Measurements from ENCODE around the gene ANKRD39. TPM values are rescaled to one million over a fixed set of nuclear protein-coding genes. Genes with fewer than 3 reads are reported as not detected.

Gene ANKRD39
- total RNA-seq, 2 donors from 2014 or later: 8.4 to 18.0 TPM

DNA sequence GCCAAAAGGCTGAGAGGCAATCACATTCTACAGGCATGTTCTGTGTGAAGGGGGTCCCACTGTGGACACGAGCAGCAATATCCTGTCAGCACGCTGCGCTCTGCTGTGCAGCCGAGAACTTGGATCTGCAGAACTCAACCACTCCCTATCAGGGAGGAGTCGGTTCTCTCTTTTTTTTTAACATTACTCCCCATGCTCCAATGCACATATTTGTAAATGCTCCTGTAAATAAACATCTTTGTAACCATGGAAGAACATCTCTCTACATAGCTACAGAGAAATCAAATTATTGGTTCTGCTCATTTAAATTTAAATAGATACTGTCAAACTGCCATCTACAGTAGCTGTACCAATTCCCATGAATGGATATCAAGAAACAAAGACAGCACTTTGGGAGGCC, 11.0 kb downstream of the ANKRD39 start:
- H3K36me3 ChIP-seq: peaks cover 21% of the 10 kb centered on the region

DNA sequence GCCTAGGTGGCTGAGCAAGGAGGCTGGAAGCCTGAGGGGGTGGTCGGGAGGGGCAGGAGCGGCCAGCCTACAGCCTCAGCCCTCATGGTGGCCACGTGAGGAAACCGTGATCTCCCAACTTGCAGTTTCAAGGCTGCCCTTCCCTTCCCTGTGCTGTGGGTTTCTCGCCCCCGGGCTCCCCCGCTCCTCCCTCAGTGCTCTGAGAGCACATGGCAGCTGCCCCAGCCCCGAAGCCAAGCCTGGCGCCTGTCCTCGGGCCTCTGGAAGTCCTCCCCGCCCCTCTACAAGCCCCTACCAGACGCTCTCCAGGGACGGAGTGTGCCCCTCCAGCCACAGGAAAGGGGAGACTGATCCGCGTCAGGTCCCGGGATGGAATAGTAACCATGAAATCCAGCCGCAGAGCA, 13.4 kb downstream of the ANKRD39 start:
- Histone ChIP-seq H3K9me3 (no peaks in the 10 kb centered on the region), H3K27me3 (replicated peaks; ENCODE audit: insufficient read depth) (no peaks in the 10 kb centered on the region), H3K4me1 (ENCODE audit: control insufficient read depth in 1 of 2, low read depth in 2 of 2) (peaks cover 0 to 4% of the 10 kb centered on the region in 2 donors), H3K27ac (no peak overlapping the region), H3K36me3 (peaks cover 10% of the 10 kb centered on the region), H3K4me3 (no peak overlapping the region)
- TF ChIP-seq, protein P1, sequence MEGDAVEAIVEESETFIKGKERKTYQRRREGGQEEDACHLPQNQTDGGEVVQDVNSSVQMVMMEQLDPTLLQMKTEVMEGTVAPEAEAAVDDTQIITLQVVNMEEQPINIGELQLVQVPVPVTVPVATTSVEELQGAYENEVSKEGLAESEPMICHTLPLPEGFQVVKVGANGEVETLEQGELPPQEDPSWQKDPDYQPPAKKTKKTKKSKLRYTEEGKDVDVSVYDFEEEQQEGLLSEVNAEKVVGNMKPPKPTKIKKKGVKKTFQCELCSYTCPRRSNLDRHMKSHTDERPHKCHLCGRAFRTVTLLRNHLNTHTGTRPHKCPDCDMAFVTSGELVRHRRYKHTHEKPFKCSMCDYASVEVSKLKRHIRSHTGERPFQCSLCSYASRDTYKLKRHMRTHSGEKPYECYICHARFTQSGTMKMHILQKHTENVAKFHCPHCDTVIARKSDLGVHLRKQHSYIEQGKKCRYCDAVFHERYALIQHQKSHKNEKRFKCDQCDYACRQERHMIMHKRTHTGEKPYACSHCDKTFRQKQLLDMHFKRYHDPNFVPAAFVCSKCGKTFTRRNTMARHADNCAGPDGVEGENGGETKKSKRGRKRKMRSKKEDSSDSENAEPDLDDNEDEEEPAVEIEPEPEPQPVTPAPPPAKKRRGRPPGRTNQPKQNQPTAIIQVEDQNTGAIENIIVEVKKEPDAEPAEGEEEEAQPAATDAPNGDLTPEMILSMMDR (IDR thresholded peaks at IDR 0.05): no peak
- ATAC-seq (ENCODE audit: insufficient number of reproducible peaks, low FRiP score, low read depth): no peak
- no peak for DNase-seq (ENCODE audit: low spot score)

More for the DNA sequence above, 11.0 kb downstream of the ANKRD39 start:
- Histone ChIP-seq H3K27me3 (replicated peaks; ENCODE audit: insufficient read depth) (no peaks in the 10 kb centered on the region), H3K4me3 (no peak overlapping the region), H3K27ac (no peak overlapping the region), H3K9me3 (no peaks in the 10 kb centered on the region), H3K4me1 (ENCODE audit: control insufficient read depth in 1 of 2, low read depth in 2 of 2) (no peaks in the 10 kb centered on the region)
- DNase-seq (ENCODE audit: low spot score) (no peak), ATAC-seq (ENCODE audit: insufficient number of reproducible peaks, low FRiP score, low read depth) (no peak)
- TF ChIP-seq, protein P1 (IDR thresholded peaks at IDR 0.05): no peak

DNA sequence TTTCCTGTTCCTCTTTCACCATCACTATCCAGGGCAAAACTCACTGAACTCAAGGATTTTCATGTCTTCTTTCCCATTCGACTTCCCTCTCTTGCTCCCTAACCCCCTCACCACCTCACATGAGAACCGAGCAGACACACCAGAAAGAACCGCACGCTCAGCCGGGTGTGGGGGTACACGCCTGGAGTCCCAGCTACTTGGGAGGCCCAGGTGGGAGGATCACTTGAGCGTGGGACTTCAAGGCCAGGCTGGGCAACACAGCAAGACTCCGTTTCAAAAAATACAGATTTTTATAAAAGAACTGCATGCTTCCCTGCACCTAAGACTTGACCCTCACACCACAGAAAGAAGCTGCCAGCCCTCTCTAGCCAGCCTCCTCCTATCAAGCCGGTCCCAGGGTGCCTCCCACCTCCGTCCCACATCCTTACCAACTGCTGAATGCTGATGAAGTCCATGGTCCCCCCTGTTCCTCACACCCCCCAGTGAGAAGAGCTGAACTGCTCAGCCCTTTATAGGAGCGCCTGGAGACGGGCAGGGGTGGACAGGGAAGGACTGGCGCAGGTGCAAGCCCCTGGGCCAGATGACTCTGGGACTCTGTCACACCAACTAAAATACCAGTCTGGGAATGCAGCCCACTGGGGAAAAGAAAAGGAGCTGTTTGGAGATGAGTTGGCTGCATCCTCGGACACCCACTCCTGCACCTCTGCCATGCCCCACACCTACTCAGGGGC, 14.1 kb downstream of the ANKRD39 start, which contains the start of gene ANKRD23:
Gene ANKRD23, minus strand, starts transcription at position 484 of the 731 bp plus-strand sequence. Its CDS starts 29 bp downstream, at position 455.
- peaks cover 10% of the 10 kb centered on the region for H3K36me3 ChIP-seq
- ATAC-seq (ENCODE audit: insufficient number of reproducible peaks, low FRiP score, low read depth): no peak
- TF ChIP-seq, protein P1 (IDR thresholded peaks at IDR 0.05): no peak

DNA sequence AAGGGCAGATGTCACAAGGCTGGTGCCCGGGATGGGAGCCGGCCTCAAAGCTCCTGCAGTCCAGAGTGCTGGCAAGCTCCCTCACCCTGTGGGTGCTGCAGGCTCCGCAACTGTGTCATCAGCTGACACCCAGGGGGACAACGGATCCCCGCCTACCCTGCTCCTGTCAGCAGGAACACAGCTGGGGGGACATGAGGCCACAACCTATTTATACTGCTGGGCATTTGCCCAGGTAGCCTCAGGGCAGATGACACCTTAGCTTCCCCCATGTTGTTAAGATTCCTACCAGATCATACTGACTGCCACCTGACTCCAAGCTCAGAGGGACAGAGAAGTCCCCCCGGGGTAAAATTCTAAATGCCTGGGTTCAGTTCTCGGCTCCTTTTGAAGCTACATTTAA, 15.2 kb downstream of the ANKRD39 start:
- TF ChIP-seq, protein P1 (IDR thresholded peaks at IDR 0.05): no peak
- ATAC-seq (ENCODE audit: insufficient number of reproducible peaks, low FRiP score, low read depth) (no peak), DNase-seq (ENCODE audit: low spot score) (no peak)
- no peak overlapping the region for H3K27ac ChIP-seq
- H3K4me3 ChIP-seq: no peak overlapping the region
- peaks cover 0 to 10% of the 10 kb centered on the region in 2 donors for H3K4me1 ChIP-seq (ENCODE audit: control insufficient read depth in 1 of 2, low read depth in 2 of 2)
- H3K9me3 ChIP-seq: no peaks in the 10 kb centered on the region
- no peaks in the 10 kb centered on the region for H3K27me3 ChIP-seq (replicated peaks; ENCODE audit: insufficient read depth)
- peaks cover 9% of the 10 kb centered on the region for H3K36me3 ChIP-seq

More for the DNA sequence above, 14.1 kb downstream of the ANKRD39 start, which contains the start of gene ANKRD23:
- Histone ChIP-seq H3K9me3 (no peaks in the 10 kb centered on the region), H3K4me3 (no peak within 1 kb of the TSS), H3K4me1 (ENCODE audit: control insufficient read depth in 1 of 2, low read depth in 2 of 2) (peaks cover 0 to 10% of the 10 kb centered on the region in 2 donors), H3K27me3 (replicated peaks; ENCODE audit: insufficient read depth) (no peaks in the 10 kb centered on the region), H3K27ac (no peak within 1 kb of the TSS)
- DNase-seq (ENCODE audit: low spot score): no peak

DNA sequence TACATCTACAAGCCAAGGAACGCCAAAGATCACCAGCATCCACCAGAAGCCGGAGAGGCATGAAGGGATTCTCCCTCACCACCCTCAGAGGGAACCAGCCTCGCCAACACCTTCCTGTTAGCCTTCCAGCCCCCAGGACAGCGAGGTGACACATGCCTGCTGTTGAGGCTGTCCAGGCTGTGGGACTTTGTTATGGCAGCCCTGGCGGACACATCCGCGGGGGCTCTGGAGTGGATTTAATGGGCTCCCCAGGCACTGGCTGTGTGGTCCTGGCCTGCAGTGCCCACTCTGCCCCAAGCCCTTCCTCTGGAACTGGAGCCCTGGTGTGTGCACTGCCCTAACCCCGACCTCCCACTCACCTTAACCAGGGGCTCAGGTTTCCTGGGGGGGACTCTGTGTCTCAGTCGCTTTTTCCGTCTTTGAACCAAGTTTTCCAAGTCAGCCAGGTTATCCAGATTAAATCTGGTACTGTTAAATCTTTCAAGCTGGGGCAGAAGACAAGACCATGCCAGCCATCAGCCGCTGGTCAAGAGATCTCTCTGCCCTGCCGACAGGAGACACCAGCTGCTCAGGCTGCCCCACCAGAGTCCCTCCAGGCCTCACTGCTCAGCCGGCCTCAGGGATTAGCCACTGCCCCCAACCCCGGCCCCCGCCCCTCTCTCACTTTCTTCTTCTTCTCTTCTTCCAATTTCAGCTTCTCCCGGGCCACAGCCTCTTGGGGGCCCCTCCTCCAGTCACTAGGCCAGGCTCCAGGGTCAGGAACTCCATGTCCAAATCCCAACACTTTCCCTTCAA, 15.9 kb downstream of the ANKRD39 start:
- no peaks in the 10 kb centered on the region for H3K27me3 ChIP-seq (replicated peaks; ENCODE audit: insufficient read depth)
- peaks cover 0 to 10% of the 10 kb centered on the region in 2 donors for H3K4me1 ChIP-seq (ENCODE audit: control insufficient read depth in 1 of 2, low read depth in 2 of 2)
- ATAC-seq (ENCODE audit: insufficient number of reproducible peaks, low FRiP score, low read depth) (no peak), DNase-seq (ENCODE audit: low spot score) (no peak)
- H3K27ac ChIP-seq: no peak overlapping the region
- TF ChIP-seq, protein P1 (IDR thresholded peaks at IDR 0.05): no peak
- H3K36me3 ChIP-seq: peaks cover 10% of the 10 kb centered on the region
- H3K9me3 ChIP-seq: no peaks in the 10 kb centered on the region
- no peak overlapping the region for H3K4me3 ChIP-seq
